ENCODE data around the gene SH2D3C. TPM values are rescaled to one million over a fixed set of nuclear protein-coding genes. Genes with fewer than 3 reads are reported as not detected.
A peak's percentile ranks its signal among the peaks of the same experiment; 100 is the strongest.

The SH2D3C gene
- total and polyA plus RNA-seq, 10 of the 15 experiments (the other 5 are each of a cell fraction or from before 2014, with no cell fraction given), result 1.2 to 23.5 (median 16.2) TPM

DNA sequence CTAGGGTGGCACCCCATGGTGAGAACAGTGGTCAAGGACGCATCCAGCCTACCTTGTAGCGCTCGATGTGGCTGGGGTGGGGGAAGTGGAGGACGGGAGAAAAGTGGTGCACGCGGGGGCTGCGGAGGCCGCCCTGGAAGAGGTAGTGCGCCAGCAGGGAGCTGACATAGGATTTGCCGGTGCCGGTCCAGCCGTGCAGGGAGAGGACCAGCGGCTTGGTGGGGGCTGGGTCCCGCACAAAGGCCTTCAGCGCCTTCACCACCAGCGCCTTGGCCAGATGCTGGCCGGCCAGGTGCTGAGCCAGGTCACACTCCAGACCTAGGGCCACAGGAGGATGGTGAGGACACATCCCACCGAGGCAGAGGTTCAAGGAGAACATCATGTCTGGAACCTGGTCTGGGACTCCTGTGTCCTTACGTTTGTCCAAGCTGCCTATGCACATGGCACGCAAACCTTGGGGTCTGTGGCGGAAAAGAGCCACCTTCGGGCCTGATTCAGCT, 44.2 kb downstream of the SH2D3C start:
- no peaks in the 10 kb centered on the region for H3K27me3 ChIP-seq (replicated peaks in 1 of 2; ENCODE audit: control insufficient read depth in 2 of 2, insufficient read depth in 2 of 2, low read length in 1 of 2)
- no peak overlapping the region; the same call in 1 of the 2 replicates for H3K27ac ChIP-seq (ENCODE audit: control insufficient read depth, insufficient read depth)
- ATAC-seq (no peak), FAIRE-seq (no peak), DNase-seq (ENCODE audit: low read depth, low spot score) (no peak)
- H3K9me3 ChIP-seq (replicated peaks; ENCODE audit: control insufficient read depth, insufficient read depth, low read length), result no peaks in the 10 kb centered on the region
- ChIA-PET RAD21 (ENCODE audit: unreplicated experiment) (interaction anchor here (0.7 to 2.6 kb wide), 38 partner anchors 18 to 793 kb away, joined by 3 to 83 read pairs (median 4); partner anchors contain the start of genes CDK9, FPGS, PTRH1 and SH2D3C), POLR2A (interaction anchor here (0.6 to 2.0 kb wide), 10 partner anchors 37 to 215 kb away, joined by 3 to 13 read pairs (median 4); partner anchors contain the start of genes CDK9 and SH2D3C), CTCF (interaction anchor here (0.5 to 2.5 kb wide), 60 partner anchors 10 to 1143 kb away, joined by 3 to 79 read pairs (median 5); partner anchors contain the start of genes CDK9, ENG, FPGS and PIP5KL1), SMC1A (ENCODE audit: uncharacterized antibody, unreplicated experiment) (interaction anchor here (0.8 to 2.3 kb wide), 26 partner anchors 11 to 338 kb away, joined by 3 to 25 read pairs (median 6); partner anchors contain the start of genes CDK9, CFAP157, ENG and FPGS)
- peak overlapping the region; percentile 76; the same call in 1 of the 2 replicates for H3K4me3 ChIP-seq
- intact Hi-C loops (cut with micrococcal nuclease; ENCODE audit: unreplicated experiment), result loop anchor here (1.0 to 2.0 kb wide), 4 partner anchors 43 to 230 kb away; no protein-coding TSS in a partner anchor
- H3K79me2 ChIP-seq (ENCODE audit: control insufficient read depth, insufficient read depth, low read length), result no peaks in the 10 kb centered on the region
- TF ChIP-seq TCF12 (IDR thresholded peaks at IDR 0.05; ENCODE audit: low read depth, low read length) (0 out of 2 replicates have a peak, but pooled peaks have one; percentile 5), MTA2 (IDR thresholded peaks at IDR 0.05; ENCODE audit: low read depth) (0 out of 2 replicates have a peak, but pooled peaks have one; percentile 21), NBN (IDR thresholded peaks at IDR 0.05) (0 out of 2 replicates have a peak, but pooled peaks have one; percentile 39), TARDBP (IDR thresholded peaks at IDR 0.05; ENCODE audit: borderline replicate concordance) (no peak), SMARCA5 (IDR thresholded peaks at IDR 0.05) (peak; percentile 73; the same call in 1 of the 2 replicates), MYC (IDR thresholded peaks at IDR 0.05; ENCODE audit: insufficient read depth, insufficient read length, insufficient replicate concordance, low read length, severe bottlenecking) (peak; percentile 40), ZNF592 (IDR thresholded peaks at IDR 0.05) (0 out of 2 replicates have a peak, but pooled peaks have one; percentile 12), SRF (IDR thresholded peaks at IDR 0.05; ENCODE audit: low read depth in 2 of 2, low read length in 2 of 2) (0 out of 4 replicates have a peak, but pooled peaks of 1 of the 2 experiments have one; percentile 31), ZBTB33 (IDR thresholded peaks at IDR 0.05) (0 out of 2 replicates have a peak, but pooled peaks have one; percentile 43), HDGF (IDR thresholded peaks at IDR 0.05) (0 out of 2 replicates have a peak, but pooled peaks have one; percentile 54), FOS (IDR thresholded peaks at IDR 0.05; ENCODE audit: borderline replicate concordance, extremely low read depth, insufficient read length) (no peak), SIX5 (IDR thresholded peaks at IDR 0.05; ENCODE audit: low read depth, low read length, severe bottlenecking) (no peak)
- TF ChIP-seq, protein P1, sequence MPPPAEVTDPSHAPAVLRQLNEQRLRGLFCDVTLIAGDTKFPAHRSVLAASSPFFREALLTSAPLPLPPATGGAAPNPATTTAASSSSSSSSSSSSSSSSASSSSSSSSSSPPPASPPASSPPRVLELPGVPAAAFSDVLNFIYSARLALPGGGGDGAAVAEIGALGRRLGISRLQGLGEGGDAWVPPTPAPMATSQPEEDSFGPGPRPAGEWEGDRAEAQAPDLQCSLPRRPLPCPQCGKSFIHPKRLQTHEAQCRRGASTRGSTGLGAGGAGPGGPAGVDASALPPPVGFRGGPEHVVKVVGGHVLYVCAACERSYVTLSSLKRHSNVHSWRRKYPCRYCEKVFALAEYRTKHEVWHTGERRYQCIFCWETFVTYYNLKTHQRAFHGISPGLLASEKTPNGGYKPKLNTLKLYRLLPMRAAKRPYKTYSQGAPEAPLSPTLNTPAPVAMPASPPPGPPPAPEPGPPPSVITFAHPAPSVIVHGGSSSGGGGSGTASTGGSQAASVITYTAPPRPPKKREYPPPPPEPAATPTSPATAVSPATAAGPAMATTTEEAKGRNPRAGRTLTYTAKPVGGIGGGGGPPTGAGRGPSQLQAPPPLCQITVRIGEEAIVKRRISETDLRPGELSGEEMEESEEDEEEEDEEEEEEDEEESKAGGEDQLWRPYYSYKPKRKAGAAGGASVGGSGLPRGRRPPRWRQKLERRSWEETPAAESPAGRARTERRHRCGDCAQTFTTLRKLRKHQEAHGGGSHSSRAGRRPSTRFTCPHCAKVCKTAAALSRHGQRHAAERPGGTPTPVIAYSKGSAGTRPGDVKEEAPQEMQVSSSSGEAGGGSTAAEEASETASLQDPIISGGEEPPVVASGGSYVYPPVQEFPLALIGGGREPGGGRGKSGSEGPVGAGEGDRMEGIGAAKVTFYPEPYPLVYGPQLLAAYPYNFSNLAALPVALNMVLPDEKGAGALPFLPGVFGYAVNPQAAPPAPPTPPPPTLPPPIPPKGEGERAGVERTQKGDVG (CRISPR knock-in tag; IDR thresholded peaks at IDR 0.05), result no peak
- H3K9ac ChIP-seq (ENCODE audit: control insufficient read depth, insufficient read depth, low read length), result peak overlapping the region; percentile 78; the same call in 1 of the 2 replicates
- peak overlapping the region; percentile 94 for H2AFZ ChIP-seq (ENCODE audit: control insufficient read depth, low read depth, low read length)
- H3K4me2 ChIP-seq (ENCODE audit: control insufficient read depth, insufficient read depth), result peak overlapping the region; percentile 100
- whole genome bisulfite sequencing (ENCODE audit: insufficient coverage, insufficient replicate concordance, low lambda C conversion rate, missing lambda C conversion rate), result 56% methylated on average over 21 of the region's 22 CpGs
- in situ Hi-C loops (cut with MboI), result loop anchor here (5.0 kb wide), 2 partner anchors 142 to 232 kb away; no protein-coding TSS in a partner anchor
- H3K36me3 ChIP-seq (ENCODE audit: control insufficient read depth in 2 of 2, insufficient read depth in 2 of 2, low read length in 1 of 2), result no peaks in the 10 kb centered on the region; a peak in 1 of 4 replicates
- no TSS peak for BruUV-seq (replicated peaks)
- no peaks in the 10 kb centered on the region for H4K20me1 ChIP-seq (ENCODE audit: control insufficient read depth, insufficient read depth)
- peaks cover 6% of the 10 kb centered on the region for H3K4me1 ChIP-seq (ENCODE audit: control insufficient read depth, insufficient read depth, low read length)

Measured in GM12878 (cell line).